Measurements from ENCODE around the gene TPCN2. TPM values are rescaled to one million over a fixed set of nuclear protein-coding genes. Genes with fewer than 3 reads are reported as not detected.
A peak's percentile ranks its signal among the peaks of the same experiment; 100 is the strongest.

Gene TPCN2
- total and polyA plus RNA-seq, 9 of the 15 experiments (the other 6 are each of a cell fraction or from before 2014, with no cell fraction given), result 0.66 to 10.2 (median 4.6) TPM

DNA sequence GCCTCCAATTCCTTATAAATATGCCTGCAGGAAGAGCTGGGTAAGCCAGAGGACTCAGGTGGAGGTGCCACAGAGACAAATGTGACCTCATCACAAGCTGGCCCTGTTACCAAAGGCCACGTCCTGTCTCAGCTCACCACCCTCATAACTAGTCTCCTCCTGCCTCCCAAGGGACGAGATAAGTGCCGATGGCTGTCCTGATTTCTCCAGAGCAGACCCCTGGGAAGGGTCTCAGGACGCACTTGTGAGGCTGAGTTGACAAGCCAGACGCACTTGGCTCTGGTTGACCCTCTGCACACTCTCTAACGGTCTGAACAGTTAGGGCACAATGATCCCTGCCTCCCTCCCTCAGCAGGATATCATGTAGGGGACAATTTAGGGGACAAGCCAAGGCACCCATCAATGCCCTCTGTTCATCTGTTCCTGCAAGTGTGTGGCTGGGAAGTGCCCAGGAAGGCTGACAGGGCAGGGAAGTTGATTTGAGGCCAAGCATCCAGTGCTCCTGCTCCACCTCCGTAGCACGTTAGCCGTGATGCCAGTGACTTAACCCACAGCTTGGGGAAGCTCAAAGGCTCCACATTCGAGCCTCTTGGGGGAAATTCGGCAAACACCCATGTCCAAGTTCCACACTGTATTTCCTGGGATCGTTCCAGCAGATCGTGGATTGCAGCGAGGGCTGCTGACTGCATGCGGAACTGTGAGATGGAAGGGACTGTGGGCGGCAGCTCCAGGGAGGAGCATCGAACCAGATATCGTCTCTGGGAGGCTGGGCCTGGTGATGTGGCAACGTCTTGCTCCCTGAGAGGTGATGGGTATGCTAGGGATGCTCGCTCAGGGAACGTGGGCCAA is 109.8 kb downstream of the TPCN2 start:
- in situ Hi-C loops (cut with MboI) (no loop called here), intact Hi-C loops (cut with micrococcal nuclease) (no loop called here)
- H3K4me1 ChIP-seq (replicated peaks in 1 of 2; ENCODE audit: control insufficient read depth in 2 of 2, insufficient read depth in 2 of 2, low read length in 2 of 2), result peaks cover 34 to 36% of the 10 kb centered on the region in 2 experiments; a peak in 4 of 5 replicates
- BruUV-seq (replicated peaks), result no TSS peak
- TF ChIP-seq EGR1 (conservative IDR thresholded peaks at IDR 0.05) (0 out of 2 replicates have a peak, but pooled peaks have one; percentile 8), POLR2H (tag; IDR thresholded peaks at IDR 0.05; ENCODE audit: low read depth) (no peak)
- H3K27ac ChIP-seq (ENCODE audit: extremely low read depth, low read depth, low read length), result no peak overlapping the region
- FAIRE-seq (no peak), ATAC-seq (no peak), DNase-seq (ENCODE audit: extremely low read depth in 1 of 4, low spot score in 3 of 4) (no peak)
- no peaks in the 10 kb centered on the region; the same call in 2 of the 3 replicates for H3K79me2 ChIP-seq (ENCODE audit: control insufficient read depth, insufficient read depth, low read length)
- H2AFZ ChIP-seq (ENCODE audit: low read depth, low read length), result no peak overlapping the region
- no peaks in the 10 kb centered on the region for H4K20me1 ChIP-seq (replicated peaks; ENCODE audit: control insufficient read depth, insufficient read depth, low read length)
- H3K4me2 ChIP-seq (ENCODE audit: insufficient read depth, low read length), result peak overlapping the region; percentile 6; the same call in 1 of the 2 replicates
- 19% methylated on average over 21 of the region's 21 CpGs for WGBS (ENCODE audit: insufficient coverage, low coverage, missing lambda C conversion rate)
- ChIA-PET CTCF (ENCODE audit: low intra/inter-chr PET ratio) (no interaction called here), POLR2A (interaction anchor here (0.6 to 0.8 kb wide), 3 partner anchors 11 to 800 kb away, joined by 3 read pairs; no protein-coding TSS in a partner anchor)
- no peak overlapping the region for H3K9ac ChIP-seq (ENCODE audit: insufficient read depth in 1 of 2, low read depth in 2 of 2, low read length in 2 of 2)
- H3K9me1 ChIP-seq (ENCODE audit: control insufficient read depth, insufficient read depth, low read length), result no peaks in the 10 kb centered on the region
- H3K4me3 ChIP-seq, result no peak overlapping the region
- H3K27me3 ChIP-seq (ENCODE audit: control insufficient read depth in 2 of 2, insufficient read depth in 2 of 2, low read length in 2 of 2), result peaks cover 2 to 46% of the 10 kb centered on the region in 2 experiments; a peak in 3 of 5 replicates
- H3K9me3 ChIP-seq (replicated peaks; ENCODE audit: control insufficient read depth, insufficient read depth, low read depth, low read length), result no peaks in the 10 kb centered on the region
- no peaks in the 10 kb centered on the region for H3K36me3 ChIP-seq (ENCODE audit: control insufficient read depth, insufficient read depth, low read length)

DNA sequence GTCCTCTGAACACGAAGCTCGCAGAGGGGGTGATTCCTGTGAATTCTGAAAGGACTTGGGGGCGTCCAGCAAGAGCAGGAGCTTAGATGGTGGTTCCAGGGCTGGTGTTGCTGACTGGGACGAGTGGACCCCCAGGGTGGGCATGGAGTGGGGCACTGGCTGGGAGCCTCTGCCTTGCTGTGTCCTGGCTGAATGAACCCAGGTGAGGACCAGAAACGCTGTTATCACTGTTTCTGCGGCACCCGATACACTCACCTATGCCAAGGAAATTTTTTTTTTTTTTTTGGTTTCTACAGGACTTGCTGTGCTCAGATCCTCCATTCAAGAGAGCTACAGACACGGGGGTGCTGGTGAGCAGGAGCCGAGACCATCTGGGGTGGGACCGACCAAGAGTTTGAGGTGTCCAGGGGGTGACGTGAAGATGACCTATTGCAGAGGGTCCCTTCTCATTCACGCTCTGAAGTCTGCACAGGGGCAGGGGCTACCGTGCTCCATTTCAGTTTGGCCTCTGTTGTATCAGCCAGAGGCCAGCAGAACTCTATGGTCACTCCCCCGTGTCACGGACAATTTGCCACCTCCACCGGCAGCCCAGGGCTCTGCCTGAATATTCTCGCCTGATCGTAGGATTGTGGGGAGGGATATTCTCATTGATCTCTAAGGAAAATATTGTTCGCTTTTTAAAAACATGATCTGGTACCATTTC is 110.6 kb downstream of the TPCN2 start:
- no peak overlapping the region for H3K4me2 ChIP-seq (ENCODE audit: insufficient read depth, low read length)
- H3K9me3 ChIP-seq (replicated peaks; ENCODE audit: control insufficient read depth, insufficient read depth, low read depth, low read length), result no peaks in the 10 kb centered on the region
- H3K9me1 ChIP-seq (ENCODE audit: control insufficient read depth, insufficient read depth, low read length), result no peaks in the 10 kb centered on the region
- BruUV-seq (replicated peaks), result no TSS peak
- DNase-seq (ENCODE audit: extremely low read depth in 1 of 4, low spot score in 3 of 4), result no peak
- no peak for ATAC-seq
- in situ Hi-C loops (cut with MboI) (no loop called here), intact Hi-C loops (cut with micrococcal nuclease) (no loop called here)
- no peaks in the 10 kb centered on the region for H3K36me3 ChIP-seq (ENCODE audit: control insufficient read depth, insufficient read depth, low read length)
- no peaks in the 10 kb centered on the region; the same call in 2 of the 3 replicates for H3K79me2 ChIP-seq (ENCODE audit: control insufficient read depth, insufficient read depth, low read length)
- peaks cover 33 to 36% of the 10 kb centered on the region in 2 experiments; a peak in 4 of 5 replicates for H3K4me1 ChIP-seq (replicated peaks in 1 of 2; ENCODE audit: control insufficient read depth in 2 of 2, insufficient read depth in 2 of 2, low read length in 2 of 2)
- FAIRE-seq, result no peak
- WGBS (ENCODE audit: insufficient coverage, low coverage, missing lambda C conversion rate), result 29% methylated on average over 19 of the region's 19 CpGs
- no peaks in the 10 kb centered on the region for H4K20me1 ChIP-seq (replicated peaks; ENCODE audit: control insufficient read depth, insufficient read depth, low read length)
- no peak overlapping the region for H3K27ac ChIP-seq (ENCODE audit: extremely low read depth, low read depth, low read length)
- CTCF ChIA-PET (ENCODE audit: low intra/inter-chr PET ratio), result no interaction called here
- no peak overlapping the region for H3K4me3 ChIP-seq
- peaks cover 2 to 47% of the 10 kb centered on the region in 2 experiments; a peak in 3 of 5 replicates for H3K27me3 ChIP-seq (ENCODE audit: control insufficient read depth in 2 of 2, insufficient read depth in 2 of 2, low read length in 2 of 2)
- H2AFZ ChIP-seq (ENCODE audit: low read depth, low read length), result no peak overlapping the region
- H3K9ac ChIP-seq (ENCODE audit: insufficient read depth in 1 of 2, low read depth in 2 of 2, low read length in 2 of 2), result peak overlapping the region in 1 of 2 experiments; percentile 43; a peak in 1 of 4 replicates
- POLR2A ChIA-PET, result interaction anchor here (0.8 kb wide), 2 partner anchors 12 to 44 kb away, joined by 3 read pairs; no protein-coding TSS in a partner anchor
- no peak for TF ChIP-seq ZC3H11A (IDR thresholded peaks at IDR 0.05; ENCODE audit: low read depth, low read length)
- TF ChIP-seq, protein P1, sequence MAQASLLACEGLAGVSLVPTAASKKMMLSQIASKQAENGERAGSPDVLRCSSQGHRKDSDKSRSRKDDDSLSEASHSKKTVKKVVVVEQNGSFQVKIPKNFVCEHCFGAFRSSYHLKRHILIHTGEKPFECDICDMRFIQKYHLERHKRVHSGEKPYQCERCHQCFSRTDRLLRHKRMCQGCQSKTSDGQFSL (CRISPR knock-in tag; IDR thresholded peaks at IDR 0.05), result no peak
- TF ChIP-seq, protein P1 (tag; IDR thresholded peaks at IDR 0.05), result no peak
- TF ChIP-seq ZNF780A (CRISPR knock-in tag; IDR thresholded peaks at IDR 0.05), result no peak
- TF ChIP-seq, protein P2, sequence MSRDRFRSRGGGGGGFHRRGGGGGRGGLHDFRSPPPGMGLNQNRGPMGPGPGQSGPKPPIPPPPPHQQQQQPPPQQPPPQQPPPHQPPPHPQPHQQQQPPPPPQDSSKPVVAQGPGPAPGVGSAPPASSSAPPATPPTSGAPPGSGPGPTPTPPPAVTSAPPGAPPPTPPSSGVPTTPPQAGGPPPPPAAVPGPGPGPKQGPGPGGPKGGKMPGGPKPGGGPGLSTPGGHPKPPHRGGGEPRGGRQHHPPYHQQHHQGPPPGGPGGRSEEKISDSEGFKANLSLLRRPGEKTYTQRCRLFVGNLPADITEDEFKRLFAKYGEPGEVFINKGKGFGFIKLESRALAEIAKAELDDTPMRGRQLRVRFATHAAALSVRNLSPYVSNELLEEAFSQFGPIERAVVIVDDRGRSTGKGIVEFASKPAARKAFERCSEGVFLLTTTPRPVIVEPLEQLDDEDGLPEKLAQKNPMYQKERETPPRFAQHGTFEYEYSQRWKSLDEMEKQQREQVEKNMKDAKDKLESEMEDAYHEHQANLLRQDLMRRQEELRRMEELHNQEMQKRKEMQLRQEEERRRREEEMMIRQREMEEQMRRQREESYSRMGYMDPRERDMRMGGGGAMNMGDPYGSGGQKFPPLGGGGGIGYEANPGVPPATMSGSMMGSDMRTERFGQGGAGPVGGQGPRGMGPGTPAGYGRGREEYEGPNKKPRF (IDR thresholded peaks at IDR 0.05; ENCODE audit: low read depth, low read length), result no peak

Data from K562 (cell line).